GM19328 (cell line): ENCODE measurements around the gene RSRC2.
A peak's percentile ranks its signal among the peaks of the same experiment; 100 is the strongest.
"Not testable (repeated sequence)": the region's sequence is repeated elsewhere in the genome, so short reads cannot be mapped to it uniquely, and the experiment has no call there.

ENCODE experiments used
- ATAC-seq: cut with Tn5 transposase; IDR thresholded peaks from one replicate; pipeline ENCODE4 v1.9.1; 2021; ENCODE audit warnings: mild to moderate bottlenecking, moderate library complexity; ENCODE audit not compliant: unreplicated experiment

RSRC2 gene, protein sequence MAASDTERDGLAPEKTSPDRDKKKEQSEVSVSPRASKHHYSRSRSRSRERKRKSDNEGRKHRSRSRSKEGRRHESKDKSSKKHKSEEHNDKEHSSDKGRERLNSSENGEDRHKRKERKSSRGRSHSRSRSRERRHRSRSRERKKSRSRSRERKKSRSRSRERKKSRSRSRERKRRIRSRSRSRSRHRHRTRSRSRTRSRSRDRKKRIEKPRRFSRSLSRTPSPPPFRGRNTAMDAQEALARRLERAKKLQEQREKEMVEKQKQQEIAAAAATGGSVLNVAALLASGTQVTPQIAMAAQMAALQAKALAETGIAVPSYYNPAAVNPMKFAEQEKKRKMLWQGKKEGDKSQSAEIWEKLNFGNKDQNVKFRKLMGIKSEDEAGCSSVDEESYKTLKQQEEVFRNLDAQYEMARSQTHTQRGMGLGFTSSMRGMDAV

DNA sequence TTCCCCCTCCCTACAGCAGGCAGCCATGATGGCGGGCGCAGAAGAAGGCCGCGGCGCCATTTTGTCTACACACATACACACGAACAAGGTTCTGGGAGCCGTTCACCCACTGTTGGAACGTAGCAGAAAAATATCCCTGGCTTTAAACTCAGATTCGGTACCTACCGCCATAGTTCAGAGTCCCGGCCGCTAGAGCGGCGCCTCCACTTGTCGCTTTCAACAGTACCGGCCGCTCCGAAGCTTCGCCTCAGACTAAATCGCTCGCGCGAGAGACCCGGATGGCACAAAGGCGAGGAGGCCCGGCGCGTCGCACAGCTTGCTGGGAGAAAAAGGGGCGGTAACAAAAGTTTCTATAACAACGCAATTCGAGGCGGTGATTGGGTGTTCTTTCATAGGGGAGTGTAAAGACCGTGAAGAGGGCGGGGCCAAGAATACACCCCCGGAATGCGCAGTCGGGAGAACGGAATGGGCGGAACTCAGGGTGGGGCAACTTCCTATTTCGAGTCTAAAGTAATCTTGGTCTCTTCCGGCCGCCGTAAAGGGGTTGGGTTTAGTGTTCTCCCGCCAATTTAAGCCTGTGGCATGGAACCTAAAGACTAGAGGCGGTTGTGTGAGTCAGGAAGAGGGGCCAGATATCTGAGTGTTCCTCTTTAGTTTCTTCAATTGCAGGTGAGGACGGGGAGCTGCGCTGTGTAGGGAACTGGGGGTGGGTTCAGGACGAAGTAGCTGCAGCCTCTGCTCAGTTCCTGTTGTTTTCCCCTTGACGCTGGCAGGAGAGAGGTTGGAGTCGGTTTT lies at the start of gene RSRC2, which contains the start of gene KNTC1:
Gene RSRC2 (minus strand): TSS at position 254 of the 795 bp plus-strand sequence. CDS start 83 bp downstream, at position 171.
Gene KNTC1 (plus strand): TSS at position 567 of the 795 bp plus-strand sequence. CDS start 2,815 bp downstream, outside the sequence.
- ATAC-seq: peak; percentile 94

DNA sequence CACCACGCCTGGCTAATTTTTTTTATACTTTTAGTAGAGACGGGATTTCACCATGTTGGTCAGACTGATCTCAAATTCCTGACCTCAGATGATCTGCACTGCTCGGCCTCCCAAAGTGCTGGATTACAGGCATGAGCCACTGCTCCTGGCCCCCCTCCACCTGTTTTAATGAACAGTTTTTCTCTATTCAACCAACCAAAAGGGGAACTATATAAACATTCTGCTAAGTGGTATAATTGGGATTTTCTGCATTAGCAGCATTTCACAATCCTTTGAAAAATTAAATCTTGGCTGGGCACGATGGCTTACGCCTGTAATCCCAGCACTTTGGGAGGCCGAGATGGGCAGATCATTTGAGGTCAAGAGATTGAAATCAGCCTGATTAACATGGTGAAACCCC lies 45.1 kb upstream of the RSRC2 start:
- no peak for ATAC-seq

DNA sequence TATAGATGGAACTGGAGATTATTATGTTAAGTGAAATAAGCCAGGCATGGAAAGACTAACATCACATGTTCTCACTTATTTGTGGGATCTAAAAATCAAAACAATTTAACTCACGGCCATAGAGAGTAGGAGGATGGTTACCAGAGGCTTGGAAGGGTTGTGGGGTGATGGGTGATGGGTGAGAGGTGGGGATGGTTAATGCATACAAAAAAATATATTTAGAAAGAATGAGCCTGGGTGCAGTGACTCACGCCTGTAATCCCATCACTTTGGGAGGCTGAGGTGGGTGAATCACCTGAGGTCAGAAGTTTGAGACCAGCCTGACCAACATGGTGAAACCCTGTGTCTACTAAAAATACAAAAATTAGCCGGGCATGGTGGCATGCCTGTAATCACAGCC lies 43.3 kb upstream of the RSRC2 start:
- ATAC-seq: not testable (repeated sequence)

DNA sequence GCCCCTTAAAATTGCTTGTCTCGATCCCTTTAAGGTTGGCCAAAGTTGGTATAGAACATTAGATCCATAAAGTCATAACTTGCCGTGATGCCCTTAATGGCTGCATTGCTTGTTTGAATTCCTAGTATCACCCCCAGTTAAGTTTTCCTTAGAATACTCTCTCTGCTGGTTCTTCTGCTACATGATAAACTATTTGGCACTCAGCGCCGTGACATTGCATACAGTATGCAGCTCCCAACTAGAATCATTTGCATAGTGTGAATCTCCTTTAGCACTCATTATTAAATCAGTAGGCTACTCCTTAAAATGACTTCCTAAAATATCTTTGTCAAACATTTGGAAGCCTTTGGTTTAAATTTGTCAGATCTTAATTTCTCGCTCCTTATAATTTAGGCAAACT lies 42.6 kb upstream of the RSRC2 start:
- no peak for ATAC-seq

DNA sequence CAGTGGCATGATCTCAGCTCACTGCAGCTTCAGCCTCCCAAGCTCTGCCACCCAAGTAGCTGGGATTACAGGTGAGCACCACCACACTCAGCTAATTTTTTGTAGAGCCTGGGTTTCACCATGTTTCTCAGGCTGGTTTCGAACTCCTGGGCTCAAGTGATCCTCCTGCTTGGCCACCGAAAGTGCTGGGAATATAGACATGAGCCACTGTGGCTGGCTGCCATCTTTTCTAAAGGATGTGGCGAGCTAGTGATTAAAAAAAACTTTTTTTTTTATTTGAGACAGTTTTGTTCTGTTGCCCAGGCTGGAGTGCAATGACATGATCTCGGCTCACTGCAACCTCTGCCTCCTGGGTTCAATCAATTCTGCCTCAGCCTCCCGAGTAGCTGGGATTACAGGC lies 40.1 kb upstream of the RSRC2 start:
- ATAC-seq: not testable (repeated sequence)

DNA sequence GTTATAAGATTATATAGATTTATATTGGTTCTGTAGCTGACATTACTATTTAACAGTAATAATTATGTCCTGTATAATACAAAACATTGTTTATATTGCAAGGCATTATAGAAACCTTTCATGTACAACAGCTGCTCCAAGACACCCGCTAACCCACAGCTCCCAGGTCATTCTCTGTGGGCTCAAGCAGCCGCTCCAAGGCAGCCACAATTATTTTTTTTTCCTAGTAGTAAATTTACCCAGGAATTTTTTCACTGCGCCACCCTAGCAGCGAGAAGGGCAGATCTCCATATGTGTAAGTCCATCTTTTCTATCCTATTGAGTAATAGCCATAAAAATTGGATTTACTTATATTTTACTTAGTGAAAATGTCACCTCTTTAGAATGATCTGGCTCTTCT lies 36.6 kb upstream of the RSRC2 start:
- no peak for ATAC-seq

DNA sequence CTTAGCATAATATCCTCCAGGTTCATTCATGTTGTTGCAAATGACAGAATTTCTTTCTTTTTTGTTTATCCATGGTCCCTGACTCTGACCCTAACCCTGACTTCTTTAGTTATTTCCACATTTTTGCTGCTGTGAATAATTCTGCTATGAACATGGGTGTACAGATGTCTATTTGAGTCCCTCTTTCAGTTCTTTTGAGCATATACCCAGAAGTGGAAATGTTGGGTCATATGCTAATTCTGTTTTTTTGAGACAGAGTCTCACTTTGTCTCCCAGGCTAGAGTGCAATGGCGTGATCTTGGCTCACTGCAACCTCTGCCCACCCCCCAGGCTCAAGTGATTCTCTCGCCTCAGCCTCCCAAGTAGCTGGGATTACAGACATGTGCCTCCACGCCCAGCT lies 33.4 kb upstream of the RSRC2 start:
- ATAC-seq: no peak

DNA sequence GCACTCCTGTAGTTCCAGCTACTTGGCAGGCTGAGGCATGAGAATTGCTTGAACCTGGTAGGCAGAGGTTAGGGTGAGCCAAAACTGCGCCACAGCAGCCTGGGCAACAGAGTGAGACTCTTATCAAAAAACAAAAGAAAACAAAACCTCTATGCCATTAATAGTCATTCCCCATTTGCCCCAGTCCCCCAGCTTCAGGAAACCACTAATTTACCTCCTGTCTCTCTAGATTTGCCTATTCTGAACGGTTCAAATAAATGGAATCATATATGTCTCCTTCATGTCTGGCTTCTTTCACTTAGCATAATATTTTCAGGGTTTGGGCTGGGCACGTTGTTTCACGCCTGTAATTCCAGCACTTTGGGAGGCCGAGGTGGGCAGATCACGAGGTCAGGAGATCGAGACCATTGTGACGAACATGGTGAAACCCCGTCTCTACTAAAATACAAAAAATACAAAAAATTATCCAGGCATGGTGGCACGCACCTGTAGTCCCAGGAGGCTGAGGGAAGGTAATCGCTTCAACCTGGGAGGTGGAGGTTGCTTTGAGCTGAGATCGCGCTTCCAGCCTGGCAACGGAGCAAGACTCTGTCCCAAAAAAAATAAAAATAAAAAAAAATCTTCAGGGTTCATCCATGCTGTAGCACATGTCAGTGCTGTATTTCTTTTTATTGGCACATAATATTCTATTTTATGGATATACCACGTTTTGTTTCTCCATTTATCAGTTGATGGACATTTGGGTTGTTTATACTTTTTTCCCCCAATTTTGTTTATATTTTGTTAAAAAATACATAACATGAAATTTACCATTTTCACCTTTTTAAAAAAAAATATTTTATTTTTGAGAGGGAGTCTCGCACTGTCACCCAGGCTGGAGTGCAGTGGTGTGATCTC lies 32.3 kb upstream of the RSRC2 start:
- ATAC-seq: no peak

DNA sequence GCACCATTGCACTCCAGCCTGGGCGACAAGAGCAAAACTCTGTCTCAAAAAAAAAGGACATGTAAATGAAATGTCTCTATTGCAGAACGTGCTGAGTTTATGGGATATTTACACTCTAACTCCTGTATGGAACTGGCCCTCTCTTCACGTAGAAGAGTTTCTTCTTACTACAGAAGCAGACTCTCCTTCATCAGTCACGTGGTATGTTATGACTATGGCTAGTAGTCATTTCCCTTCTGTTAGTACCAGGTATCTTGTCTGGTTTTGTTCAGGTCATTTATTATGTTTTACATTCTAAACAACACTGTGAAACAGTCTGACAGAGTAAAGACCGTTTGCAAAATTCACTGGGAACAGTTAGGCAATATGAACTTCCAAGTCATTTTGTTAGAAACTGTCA lies 20.6 kb upstream of the RSRC2 start:
- no peak for ATAC-seq

DNA sequence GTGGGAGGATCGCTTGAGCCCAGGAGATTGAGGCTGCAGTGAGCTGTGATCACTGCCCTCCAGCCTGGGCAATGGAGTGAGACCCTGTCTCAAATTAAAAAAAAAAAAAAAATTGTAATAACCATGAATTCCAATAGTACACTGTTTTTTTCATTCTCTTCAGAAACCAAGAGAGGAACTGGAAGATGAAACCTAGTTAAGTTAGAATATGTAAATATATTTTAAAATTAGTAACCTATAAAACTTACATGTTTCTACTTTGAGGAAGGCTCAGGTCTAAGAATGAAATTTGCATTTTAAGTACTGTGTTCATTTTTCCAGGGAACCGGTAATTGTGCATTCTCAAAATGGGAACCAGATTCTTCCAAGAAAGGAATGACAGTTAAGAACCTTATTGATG lies 19.1 kb upstream of the RSRC2 start:
- no peak for ATAC-seq

DNA sequence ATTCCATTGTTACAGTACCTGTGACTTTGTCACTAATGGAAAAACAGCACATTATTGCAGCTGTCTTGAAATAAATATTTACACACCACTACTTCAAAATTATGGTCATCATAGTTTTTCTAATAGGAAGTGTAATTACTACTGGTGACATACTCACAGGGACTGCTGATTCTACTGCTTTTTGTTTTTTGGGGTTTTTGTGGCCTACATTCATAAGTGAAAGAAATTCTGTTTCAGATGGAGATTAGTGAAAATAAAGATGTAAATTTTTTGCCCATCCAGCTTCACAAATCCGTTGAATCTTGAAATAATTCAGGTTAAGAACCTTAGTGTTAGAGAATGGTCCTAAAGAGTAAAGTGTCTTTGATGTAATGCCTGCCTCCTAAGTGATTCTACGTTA lies 17.8 kb upstream of the RSRC2 start:
- ATAC-seq: no peak

DNA sequence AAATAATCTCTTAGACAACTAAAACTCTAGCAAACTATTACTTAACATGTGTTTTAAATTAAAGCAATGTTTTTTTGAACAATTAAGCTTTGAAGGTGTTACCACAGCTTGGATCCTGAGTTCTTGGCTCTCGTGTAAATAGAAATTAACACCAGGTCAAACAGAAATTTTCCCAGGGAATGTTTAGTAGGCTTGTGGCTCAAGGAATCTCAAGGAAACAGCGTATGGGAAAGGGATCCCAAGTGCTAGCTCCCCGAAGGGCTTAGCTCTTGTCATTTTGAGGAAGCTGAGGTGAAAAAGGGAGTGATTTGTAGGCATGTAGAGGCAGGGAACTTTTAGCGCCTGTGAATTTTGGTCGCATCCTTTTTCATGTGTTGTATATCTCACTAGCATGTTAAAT lies 11.8 kb upstream of the RSRC2 start:
- ATAC-seq: no peak

DNA sequence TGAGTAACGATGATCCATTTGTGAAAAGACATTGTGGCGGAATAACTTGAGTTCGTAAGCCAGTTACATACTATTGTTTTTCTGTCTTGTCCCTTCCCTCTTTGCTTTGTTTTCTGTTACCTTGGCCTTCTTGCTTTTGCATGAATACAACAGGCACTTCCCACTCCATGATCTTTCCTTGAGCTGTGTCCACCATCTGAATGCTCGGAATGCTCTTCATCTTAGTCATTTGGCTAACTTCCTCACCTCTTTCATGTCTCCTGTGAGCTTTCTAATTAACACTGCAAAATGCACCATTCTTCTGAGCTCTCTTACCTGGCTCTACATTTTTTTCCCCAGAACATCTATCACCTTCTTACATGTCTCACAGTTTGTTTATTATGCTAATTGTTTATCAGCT lies 10.3 kb upstream of the RSRC2 start:
- no peak for ATAC-seq

DNA sequence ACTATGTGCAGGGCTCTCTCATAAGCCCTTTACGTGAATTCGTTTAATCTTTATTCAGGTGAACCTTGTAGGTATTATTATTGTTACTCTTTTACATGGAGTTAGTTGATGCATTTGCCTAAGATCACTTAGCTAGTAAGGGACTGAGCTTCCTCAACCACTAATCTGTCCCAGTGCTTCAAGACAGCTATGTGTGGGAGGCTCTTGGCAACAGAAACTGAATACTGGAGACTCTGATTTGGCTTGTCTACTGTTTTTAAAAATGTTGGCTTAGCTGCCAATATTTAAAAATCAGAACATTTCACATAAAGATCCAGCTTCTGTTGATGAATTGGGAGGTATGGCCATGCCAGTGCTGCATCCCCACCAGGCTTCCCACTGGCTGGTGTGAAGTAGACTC lies 7.1 kb upstream of the RSRC2 start:
- ATAC-seq: no peak

DNA sequence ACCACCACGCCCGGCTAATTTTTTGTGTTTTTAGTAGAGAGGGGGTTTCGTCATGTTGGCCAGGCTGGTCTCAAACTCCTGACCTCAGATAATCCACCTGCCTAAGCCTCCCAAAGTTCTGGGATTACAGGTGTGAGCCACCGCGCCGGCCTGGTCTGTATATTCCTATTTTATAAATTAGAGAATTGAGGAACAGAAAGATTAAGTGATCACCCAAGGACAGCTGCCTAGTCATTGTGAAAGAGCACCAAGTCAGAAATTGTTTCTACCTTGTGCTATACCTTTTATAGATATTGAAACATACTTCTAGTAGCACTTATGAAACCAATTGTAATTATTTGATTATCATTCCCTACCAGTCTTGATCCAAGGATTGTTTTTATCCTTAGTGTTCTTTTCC lies 2.3 kb upstream of the RSRC2 start:
- ATAC-seq: no peak

DNA sequence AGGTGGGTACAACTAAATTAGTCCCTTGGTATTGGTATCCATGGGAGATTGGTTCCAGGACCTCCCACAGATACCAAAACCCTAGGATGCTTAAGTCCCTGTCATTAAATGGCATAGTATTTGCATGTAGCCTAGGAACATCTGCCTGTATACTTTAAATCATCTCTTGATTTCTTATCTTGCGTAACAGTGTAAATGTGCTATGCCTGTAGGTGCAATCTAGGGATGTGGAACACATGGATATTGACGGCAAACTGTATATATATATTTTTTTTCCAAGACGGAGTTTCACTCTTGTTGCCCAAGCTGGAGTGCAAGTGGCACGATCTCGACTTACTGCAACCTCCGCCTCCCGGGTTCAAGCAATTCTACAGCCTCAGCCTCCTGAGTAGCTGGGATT lies 1.8 kb upstream of the RSRC2 start:
- no peak for ATAC-seq

DNA sequence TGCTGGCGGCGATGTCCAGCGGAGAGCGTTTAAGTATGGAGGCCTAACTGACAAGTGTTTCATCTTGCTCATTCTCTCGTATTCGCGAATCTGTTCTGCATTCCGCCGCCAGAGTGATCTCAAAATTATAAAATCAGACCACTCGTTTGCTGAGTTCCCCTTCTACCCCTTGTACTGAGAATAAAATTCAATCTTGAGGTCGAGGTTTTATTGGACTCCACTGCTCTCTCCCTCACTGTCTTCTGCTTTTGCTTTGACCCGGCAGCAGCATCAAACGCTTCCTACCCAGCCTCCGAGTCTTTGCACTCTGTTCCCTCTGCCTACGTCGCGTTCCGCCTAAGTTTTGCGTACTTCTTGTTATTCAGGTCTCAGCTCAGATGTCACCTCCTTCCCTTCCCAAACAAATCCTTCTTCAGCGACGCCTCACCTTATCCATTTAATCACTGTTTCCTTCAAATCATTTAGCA lies 775 bp upstream of the RSRC2 start:
- ATAC-seq: no peak

DNA sequence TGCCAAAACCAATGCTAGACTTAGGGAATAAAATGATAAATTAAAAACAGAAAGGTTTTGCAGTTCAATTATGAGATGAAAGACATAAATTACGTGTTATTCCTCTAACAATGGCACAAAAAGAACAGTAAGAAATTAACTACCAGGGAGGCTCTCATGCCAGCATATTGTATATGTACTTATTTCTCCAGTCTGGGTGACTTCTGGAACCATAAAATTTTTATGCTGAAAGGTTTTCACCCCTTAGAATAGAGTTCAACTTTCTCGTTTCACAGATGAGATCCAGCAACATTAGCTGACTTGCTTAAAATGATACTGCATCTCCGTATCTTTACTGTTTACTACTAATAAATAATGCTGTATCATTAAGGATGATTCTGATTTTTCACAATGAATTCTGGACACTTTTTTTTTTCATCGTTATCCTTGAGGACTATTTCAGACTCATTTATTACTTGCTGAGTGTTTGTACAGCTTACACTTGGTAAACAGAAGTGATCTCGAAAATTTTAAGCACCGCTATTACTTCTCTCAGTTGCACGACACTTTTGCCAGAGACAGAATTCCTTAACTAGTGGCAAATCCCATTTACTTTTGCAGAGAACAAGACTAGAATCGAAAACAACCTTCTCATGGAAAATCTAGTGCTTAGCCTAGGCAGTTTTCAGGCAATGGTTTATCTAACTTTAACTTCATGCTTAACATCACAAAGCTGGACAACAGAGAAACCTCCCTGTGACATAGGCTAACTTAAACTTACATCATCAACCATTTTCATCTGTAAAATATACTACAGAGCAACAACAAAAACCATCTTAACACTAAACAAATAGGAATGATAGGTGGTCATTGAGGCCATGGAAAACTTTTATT lies 2.7 kb downstream of the RSRC2 start:
- ATAC-seq: no peak

DNA sequence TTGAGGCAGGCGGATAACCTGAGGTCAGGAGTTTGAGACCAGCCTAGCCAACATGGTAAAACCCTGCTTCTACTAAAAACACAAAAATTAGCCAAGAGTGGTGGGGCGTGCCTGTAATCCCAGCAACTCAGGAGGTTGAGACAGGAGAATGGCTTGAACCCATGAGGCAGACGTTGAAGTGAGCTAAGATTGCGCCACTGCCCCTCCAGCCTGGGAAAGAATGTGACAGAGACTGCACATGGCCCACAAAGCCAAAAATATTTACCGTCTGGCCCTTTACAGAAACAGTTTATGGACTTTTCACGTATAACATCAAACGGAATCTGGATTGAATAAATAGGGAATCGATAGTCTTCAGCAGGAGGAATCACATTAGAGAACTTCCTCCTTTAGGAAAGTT lies 3.5 kb downstream of the RSRC2 start:
- no peak for ATAC-seq

DNA sequence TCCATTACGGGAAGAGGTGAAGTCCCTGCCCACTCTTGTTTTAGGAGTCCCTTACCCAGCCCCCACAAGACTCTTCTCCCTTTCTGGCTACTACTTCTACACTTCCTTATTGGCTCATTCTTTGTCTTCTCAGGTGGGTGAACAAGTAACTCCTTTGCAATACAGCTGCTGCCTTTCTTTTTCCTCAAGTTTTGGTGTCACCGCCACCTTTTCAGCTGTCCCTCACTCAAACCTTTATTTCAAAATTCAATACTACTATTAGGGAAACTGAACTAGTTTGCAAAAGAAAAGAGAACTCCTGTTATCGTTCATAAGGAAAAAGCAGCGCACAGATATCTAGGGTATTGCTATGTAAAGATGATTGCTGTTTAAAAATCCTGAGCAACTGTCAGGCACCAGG lies 6.1 kb downstream of the RSRC2 start:
- no peak for ATAC-seq
